Midbrain (tissue), 1 donor: Measurements from ENCODE around the gene PAX6.

ENCODE experiments used
- DNase-seq: peaks from one replicate; lab custom pipeline; 2025; lab: John Stamatoyannopoulos, UW

The PAX6 gene

DNA sequence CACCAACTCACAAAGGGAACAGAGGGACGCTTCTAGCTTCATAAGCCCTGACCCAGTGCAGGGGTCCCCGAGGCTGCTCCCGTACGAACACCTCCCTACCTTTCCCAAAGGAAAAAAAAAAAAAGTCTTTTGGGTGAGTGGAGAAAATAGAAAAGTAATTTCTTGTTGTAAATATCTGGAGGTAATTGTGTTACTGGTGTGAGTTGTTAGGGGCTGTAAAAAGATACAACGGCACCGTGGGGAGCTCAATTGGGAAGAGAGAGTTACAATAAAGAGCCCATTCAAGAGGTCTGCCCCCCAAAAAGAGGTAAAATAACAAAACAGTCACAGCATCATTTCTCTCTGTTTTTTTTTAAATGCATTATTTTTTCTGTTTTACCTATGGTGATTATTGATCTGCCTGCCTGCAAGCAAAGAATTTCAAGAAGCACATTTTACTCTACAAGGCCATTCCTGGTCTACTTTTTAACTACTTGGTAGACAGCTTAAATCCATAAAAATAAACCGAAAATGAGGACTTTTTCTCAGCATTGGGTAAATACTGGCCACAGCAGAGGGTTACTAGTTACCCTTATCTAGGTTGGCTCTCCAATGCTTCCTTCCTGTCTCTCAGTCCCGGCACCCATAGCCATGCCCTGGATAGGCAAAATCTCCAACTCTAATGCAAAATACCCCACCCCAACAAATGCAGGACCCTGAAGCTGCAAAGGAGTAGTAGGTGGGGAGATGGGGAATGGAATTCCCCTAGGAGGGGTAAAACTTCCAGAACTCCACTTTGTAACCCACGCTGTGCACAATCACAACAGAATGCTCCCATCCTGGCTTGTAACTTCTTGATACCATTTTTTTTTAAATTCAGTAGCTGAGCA lies 3.1 kb downstream of the PAX6 start:
- no peak for DNase-seq

DNA sequence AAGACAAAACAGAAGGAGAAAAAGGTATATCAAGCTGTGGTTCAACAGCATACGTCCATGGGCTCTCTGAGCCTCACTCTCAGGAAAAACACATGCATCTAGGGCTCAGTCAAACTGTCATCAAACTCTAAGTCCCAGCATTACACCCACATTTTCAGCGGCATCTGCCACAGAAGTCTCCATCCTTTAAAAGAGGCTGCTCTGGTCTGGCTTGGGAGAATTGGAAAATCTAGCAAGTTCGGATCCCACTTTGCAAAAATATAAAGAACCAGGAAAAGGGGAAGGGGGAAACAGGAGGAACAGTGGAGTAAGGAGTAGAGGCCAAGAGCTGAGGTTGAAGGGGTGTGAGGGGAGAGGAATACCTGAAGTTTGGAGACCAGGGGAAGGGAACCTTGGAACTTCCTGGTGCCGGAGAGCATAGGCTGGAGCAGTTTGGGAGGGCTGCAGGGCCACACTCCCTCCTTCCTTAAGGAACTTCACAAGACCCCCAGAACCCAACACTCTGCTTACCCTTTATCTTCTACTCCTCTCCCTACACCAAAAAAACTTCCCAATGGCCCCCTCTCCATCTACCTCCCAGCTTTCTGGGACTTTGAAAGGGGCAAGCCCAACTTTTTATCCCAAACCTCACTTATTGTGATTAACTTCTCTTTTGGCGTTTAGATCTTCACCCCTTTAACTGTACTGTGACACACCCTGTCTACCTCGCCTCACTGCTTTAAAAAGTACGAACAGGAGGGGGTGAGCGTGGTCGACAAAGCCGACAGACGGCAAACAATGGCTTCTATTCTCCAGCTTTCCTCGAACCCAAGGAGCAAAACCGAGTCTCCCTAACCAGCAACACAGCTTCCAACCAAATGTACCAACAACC lies 4.0 kb downstream of the PAX6 start:
- DNase-seq = no peak

DNA sequence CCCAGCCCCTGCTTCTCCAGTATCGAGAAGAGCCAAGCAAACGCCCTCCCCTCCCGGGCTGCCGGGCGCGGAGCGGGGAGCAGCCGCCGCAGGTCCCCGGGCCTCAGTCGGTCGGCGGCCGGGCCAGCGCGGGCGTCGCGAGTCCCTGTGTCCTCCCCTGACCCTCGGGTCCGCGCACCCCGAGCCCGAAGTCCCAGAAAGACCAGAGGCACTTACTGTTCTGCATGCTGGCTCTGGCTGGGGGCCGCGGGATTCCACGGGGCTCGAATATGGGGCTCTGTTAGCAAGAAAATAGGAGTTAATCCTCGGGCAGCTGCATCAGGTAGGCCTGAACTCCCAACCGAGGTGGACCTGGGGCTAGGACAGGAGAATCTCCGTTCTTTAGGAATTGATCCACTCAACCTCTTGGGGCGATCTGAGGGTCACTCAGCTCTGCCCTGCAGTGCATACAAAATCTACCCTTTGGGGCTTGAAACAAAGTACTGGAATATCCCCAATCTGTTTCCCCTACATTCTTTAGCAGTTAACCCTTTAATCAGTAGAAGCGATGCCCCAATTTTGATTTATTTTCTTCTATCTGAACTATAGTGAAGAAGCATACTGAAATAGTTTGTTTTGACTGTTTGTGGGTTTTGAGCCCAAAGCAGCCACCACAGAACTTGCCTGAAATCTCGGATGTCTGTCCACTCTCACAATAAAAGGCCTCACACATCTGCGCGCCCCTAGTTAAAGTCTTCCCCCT lies 4.8 kb downstream of the PAX6 start:
- DNase-seq = no peak

DNA sequence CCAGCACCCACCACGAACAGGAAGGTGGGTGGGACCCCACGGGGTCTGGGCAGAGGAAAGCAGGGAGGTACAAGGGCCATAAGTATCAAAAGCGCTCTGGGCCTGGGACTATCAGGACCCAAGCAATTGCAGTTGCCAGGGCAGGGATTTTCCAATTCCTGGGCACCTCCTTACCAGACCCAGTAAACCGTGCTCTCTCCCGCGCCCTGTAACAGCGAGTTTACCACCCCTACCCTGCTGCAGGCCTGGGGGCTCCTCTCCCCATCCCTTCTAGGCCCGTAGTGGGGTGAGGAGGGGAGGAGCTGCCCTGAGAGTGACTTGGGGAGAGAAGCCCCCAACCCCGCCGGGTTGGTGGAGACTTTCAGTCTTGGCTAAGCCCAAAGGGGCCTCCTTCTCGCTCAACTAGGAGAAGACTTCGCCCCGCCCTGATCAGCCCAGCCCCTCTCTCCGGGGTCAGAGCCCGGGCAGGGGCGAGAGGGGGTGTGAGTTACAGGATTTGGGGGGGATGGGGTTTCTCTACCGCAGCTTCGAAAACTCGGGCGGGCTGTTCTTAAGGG lies 5.4 kb downstream of the PAX6 start:
- DNase-seq = no peak

DNA sequence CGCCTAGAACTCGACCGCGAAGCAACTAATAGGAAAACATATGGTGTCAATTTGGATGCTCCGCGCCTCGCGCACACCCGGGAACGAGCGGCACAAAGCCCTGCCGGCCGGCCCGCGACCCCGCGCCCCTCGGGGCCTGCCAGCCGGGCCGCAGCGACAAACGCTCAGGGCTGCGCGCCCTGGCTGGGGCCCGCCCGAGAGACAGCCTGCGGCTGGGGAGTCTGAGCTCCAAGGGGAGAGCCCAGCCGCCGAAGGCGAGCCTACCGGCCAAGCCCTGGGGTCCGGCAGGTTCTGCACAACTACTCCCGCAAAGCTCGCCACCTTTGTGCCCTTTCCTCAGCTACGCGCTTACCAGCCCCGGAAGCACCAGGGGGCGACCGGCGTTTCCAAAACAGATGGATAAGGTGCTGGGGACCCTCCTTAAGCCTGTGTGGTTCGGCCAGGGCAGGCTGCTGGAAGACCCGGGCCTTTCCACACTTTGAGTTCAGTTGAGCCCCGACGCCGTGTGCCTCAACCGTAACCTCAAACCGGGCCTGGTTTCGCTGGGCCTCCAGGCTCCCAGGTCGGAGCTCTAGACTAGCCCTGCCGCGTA lies 6.0 kb downstream of the PAX6 start:
- DNase-seq = no peak

DNA sequence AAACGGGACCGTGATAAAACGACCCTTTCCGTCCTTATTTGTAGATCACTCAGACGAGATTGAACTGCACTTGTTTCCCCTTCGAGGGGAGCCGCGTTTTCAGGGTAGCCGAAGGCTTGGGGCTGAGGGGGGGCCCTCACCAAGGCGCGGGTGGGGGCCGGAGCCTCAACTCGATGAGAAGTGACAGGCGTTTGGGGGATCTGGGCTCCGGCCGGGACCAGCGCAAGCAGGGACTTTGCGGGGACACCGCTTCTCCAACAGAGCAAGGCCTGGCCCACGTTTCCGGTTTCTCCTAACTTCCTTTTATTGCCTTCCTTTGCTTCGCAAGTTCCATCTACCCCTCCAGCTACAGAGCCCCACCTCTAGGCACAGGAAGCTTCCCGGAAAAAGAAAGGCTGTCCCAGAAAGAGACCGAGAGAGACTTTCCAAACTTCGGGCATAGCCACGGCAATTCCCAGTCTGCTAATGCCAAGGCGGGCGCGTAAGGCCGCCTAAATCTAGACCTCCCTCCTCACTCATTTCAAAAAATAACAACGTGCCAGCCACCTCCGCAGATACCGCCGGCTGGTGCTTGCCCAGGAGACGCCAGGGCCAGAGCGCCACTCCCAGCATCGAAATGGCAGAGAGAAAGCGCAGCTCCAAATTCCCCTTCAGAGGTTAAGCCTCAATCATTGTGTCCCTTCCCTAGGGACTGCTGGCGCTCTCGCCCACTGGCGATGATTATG lies 6.6 kb downstream of the PAX6 start:
- DNase-seq = no peak

DNA sequence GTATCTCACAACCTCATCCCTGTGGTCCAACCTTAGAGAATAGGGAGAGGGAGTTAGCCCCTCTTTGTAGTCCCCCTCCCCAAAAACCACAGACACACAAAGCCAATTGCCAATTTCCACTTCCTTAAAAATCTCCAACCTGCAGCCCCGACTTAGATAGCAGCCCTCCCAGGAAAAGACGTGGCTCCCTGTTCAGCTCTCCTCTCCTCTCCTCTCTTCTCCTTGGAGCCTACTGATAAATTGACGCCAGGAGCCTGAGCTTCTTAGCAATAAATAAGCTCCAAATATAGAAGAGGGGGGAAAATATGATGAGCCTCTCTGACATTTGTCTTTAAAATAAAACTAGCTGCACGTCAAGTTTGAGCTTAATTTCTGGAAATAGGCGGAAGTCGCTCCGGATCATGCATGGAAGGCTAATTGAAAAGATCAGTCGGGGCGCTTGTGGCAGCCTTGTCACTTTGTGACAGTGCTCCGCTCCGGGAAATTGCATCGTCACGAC lies 7.3 kb downstream of the PAX6 start:
- no peak for DNase-seq

DNA sequence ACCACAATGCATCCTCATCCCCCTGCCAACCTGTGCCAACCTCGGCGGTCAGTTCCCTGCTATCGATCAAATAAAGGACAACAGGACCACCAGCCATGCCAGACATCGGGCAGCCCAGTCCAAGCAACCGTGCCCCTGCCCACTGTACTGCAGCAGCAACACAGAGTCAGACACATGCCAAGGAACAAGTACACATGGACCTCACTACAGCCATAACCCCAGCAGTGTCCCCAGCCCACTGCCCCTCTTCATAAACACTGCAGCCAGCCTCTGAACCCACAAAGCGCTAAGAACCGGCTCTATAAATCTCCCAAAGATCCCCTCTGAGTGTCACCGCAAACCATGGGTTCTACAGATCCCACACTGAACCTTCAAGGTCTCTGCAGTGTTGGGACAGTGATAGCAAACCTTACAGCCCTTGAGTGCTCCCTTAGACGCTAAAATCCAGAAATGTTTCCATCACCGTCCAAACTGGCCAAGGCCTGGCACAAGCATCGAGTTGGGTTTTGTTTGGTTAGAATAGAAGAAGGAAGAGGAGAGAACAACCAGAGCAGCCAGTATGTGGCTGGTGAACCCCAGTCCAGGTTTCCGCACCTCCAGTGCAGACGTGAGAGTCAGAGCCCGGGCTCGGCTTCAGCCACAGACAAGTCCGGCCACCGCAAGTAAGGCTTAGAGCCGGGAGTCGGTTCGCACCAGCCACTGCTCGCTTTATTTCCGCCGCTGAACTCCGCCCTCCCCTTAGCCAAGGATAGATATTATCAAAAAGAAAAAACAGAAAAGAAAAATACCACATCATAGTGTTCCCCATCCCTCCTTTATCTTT lies 7.9 kb downstream of the PAX6 start:
- DNase-seq = no peak

DNA sequence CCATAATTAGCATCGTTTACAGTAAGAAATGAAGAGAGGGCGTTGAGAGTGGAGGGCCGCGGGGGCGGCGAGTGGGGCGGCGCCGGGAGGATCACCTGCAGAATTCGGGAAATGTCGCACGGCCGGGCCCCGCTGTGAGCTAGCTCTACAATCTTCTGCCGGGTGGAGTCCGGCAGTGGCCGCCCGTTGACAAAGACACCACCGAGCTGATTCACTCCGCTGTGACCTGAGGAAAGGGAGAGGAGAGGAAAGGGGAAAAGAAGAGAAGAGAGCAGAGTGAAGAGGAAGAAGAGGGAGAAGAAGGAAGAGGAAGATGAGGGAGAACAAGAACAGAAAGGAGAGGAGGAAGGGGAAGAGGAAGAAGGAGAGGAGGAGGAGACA lies 8.5 kb downstream of the PAX6 start:
- no peak for DNase-seq

DNA sequence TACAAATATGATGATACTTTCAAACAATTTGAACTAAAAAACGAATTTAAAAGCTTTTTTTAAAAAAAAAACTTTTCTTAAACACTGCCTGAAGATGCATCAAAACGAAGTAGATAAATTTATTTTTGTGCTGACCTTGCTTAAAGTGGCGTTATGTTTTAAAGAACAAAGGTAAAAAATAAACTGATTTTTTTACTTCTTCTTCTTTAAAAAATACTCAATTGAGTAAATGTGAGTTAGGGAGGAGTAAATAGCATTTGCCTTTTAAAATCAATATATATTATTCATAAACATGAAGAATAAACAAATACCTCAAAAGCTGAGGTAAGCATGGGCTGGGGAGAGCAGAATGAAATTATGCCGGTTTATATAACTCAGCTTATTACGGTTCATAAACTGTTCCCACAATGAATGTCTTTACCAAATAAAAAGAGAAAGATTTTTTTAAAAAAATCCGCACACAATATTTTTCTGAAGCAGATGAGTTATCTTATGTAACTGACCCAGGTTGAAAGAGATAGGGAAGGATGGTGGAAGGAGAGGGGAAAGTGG lies 9.0 kb downstream of the PAX6 start:
- DNase-seq = no peak

DNA sequence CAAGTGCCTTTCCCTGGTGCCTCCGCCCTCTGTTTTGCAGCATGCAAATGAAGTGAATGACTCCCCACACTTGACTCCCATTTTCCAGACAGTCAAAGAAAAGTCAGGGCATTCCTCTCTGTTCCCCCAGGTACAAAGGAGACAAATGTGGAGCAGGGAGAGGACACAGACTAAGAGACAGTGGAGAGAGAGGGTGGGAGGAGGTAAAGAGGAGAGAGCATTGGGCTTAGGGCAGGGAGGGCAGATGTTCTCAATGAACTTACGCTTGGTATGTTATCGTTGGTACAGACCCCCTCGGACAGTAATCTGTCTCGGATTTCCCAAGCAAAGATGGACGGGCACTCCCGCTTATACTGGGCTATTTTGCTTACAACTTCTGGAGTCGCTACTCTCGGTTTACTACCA lies 9.8 kb downstream of the PAX6 start:
- DNase-seq = no peak

DNA sequence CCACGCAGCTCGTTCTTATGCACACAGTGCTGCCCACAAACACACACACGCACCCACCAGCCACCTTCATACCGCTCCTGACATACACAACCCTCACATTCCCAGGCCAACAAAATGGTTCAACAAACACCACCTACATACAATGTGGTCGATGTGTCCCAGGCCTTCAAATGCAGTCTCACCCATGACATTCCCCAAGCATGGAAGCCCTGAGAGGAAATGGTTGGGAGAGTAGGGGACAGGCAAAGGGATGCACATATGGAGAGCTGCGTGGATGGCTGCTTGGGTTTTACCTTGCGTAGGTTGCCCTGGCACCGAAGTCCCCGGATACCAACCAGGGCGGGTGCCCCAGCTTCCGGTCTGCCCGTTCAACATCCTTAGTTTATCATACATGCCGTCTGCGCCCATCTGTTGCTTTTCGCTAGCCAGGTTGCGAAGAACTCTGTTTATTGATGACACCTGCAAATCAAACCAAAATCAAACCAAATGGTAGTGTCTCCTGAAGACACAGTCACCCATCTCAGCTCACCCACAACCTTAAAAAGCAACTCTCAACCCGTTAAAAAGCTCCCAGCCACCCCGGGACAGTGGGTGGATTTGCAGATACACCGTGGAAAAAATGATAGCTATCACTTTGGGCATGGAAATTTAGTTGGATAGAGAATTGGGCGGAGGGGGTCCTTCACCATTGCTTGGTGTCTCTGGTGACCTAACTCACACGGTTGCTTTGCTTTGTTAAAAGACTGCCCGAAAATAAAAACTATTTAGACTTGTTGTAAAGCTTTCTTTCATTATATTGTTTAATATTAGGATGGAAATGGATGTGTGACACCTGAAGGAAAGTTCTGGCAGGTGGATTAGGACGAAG lies 10.5 kb downstream of the PAX6 start:
- no peak for DNase-seq

DNA sequence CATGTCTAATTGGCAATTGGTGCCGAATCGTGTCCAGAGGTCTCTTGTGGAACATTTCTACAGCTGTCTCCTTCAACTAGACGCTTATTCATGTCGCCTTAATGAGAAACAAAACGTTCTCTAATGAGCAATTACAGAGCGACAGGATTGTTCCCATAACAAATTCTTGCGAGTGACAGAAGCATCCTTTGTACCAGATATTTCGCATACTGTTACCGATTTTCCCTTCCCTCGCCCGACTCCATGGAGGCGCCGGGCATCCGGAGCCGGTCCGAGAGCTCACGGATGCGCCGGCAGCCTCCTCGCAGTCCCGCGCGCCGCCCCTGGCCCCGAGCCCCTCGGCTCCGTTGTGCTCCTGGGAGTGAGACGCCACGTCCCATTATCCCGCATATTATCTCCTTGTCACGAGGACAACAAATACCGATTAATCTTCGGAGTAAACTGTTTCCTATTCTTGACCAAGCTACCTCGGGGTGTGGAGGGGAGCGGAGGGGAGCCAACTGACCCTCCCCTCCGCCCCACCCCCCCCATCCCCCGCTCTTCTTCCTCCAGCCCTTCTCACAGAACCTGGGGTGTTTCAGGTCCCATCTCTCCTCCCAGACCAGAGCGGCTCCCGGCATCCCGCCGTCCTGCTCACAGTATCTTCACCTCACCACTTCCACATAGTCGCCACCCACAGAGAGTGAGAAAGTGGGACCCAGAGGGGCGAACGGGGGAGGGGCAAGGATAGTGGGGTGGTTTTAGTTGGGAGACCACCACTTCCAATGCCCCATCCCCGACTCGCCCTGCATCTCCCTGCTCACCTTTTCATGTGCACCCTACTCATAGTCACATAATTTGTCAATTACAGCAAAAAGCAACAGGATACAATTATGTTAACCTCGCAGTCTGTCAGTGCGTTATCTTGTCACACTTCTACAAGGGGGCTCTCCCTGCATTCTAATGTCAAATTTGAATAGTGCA lies 11.4 kb downstream of the PAX6 start:
- no peak for DNase-seq

DNA sequence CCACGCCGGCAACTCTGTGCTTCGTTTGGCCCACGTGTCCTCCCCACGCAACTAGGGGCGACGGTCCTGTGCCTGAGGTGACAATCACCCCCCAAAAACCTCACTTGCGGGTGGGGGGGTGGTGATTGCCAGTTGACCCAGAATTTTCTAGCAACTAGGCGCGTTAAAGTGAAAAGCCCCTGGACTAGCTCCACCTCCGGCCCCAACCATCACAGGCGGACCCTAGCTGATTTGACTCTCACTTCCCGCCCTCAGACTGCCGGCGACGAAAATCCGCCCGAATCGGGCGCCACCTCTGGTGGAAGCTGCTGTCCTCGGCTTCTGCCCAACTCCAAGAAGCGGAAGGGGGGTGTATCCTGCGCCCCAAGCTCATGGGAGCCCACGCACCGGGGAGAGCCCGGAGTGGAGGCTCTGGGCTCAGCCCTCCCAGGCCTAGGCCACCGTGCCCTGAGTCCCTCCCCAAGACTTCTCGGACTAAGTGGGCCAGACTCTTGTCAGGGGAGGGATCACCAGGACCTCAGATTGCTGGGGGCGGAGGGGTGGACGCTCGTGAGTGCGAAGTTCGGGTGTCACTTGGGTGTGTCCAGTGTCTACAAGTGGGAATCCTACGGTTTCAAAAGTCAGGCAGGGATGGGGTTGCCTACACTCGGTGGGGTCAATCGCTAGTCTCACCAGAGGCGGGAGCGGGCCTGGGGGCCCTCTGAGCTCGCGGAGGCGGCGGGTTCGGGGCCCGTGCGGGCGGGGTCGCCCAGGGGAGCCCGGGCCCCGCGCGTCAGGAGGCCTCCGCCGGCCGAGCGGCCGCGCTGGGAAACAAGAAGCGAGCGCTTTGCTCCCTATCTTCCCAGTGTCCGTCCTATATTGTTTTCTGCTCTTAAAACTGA lies 12.3 kb downstream of the PAX6 start:
- no peak for DNase-seq

DNA sequence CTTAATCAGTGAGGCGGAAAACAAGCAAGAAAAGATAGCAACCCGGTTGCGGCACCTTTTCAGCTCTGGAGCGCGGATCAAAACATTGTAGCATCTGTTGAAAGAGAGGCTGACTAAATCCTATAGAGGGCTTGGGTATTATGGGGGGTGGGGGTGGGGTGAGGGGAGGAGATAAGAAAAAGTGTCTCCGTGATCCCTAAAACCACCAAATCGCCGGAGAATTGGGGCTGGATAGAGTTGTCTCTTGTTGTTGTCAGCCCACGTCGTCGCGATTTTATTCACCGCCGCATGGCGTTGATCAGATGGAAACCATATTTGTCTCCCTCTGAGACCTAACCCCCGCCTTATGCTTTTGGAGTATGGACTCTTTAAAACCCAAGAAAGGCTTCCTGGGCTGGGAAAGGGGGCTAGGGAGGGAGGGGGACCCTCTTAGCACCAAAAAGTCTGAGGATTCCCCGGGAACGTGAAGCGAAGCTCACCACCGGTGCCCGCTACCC lies 13.0 kb downstream of the PAX6 start:
- no peak for DNase-seq
